ENCODE measurements around the gene CC2D1A.

DNA sequence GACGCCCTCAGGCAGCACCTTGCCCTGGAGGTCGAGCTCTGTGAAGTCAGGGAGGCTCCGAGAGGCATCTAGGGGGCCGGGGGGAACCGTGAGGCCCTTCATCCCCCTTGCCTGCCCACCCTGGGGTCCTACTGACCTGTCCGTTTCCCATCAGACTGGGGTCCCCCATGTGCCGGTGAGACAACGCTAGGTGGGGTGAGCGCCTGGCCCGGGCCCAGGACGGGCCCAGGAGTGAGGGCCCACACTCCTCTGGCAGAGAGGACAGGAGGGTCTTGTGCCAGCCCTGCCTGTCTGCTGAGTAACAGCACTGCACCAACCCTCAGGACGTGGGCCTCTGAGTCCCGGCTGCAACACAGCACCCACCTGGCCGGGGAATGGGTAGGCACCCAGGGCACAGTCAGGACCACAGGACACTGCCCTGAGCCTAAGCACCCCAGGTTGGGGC is 60.7 kb downstream of the CC2D1A start:
- TF ChIP-seq, protein P1, sequence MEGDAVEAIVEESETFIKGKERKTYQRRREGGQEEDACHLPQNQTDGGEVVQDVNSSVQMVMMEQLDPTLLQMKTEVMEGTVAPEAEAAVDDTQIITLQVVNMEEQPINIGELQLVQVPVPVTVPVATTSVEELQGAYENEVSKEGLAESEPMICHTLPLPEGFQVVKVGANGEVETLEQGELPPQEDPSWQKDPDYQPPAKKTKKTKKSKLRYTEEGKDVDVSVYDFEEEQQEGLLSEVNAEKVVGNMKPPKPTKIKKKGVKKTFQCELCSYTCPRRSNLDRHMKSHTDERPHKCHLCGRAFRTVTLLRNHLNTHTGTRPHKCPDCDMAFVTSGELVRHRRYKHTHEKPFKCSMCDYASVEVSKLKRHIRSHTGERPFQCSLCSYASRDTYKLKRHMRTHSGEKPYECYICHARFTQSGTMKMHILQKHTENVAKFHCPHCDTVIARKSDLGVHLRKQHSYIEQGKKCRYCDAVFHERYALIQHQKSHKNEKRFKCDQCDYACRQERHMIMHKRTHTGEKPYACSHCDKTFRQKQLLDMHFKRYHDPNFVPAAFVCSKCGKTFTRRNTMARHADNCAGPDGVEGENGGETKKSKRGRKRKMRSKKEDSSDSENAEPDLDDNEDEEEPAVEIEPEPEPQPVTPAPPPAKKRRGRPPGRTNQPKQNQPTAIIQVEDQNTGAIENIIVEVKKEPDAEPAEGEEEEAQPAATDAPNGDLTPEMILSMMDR (IDR thresholded peaks at IDR 0.05), result no peak
- TF ChIP-seq POLR2A (IDR thresholded peaks at IDR 0.05), result no peak
